Peyer's patch (tissue), 4 donors: ENCODE results near the gene FOXE3.

Experiments
- POLR2A ChIP-seq, 2 donors: fragments of 450-650 bp; IDR thresholded peaks; one replicate each; pipeline ENCODE4 v1.5.1; 2017; ENCODE audit warnings: antibody characterized with exemption in 2 of 2, mild to moderate bottlenecking in 2 of 2, moderate library complexity in 2 of 2
- TF ChIP-seq, protein P1 (sequence below), 6 experiments: fragments of 450-650 bp in 4 of 6; fragments of 200-600 bp in 2 of 6; sonication (generic) in 1 of 6; IDR thresholded peaks; one replicate each; pipeline ENCODE4 v1.5.1; 2017 to 2019; ENCODE audit warnings: antibody characterized with exemption in 6 of 6, mild to moderate bottlenecking in 3 of 6, moderate library complexity in 1 of 6

- TF ChIP-seq, protein P1, sequence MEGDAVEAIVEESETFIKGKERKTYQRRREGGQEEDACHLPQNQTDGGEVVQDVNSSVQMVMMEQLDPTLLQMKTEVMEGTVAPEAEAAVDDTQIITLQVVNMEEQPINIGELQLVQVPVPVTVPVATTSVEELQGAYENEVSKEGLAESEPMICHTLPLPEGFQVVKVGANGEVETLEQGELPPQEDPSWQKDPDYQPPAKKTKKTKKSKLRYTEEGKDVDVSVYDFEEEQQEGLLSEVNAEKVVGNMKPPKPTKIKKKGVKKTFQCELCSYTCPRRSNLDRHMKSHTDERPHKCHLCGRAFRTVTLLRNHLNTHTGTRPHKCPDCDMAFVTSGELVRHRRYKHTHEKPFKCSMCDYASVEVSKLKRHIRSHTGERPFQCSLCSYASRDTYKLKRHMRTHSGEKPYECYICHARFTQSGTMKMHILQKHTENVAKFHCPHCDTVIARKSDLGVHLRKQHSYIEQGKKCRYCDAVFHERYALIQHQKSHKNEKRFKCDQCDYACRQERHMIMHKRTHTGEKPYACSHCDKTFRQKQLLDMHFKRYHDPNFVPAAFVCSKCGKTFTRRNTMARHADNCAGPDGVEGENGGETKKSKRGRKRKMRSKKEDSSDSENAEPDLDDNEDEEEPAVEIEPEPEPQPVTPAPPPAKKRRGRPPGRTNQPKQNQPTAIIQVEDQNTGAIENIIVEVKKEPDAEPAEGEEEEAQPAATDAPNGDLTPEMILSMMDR (IDR thresholded peaks at IDR 0.05) = no peak
- TF ChIP-seq POLR2A (IDR thresholded peaks at IDR 0.05) = no peak
Observed at GRCh38 chr1:47401761-47402160, 14.3 kb upstream of the FOXE3 start.
